Memory B cell (primary cell): ENCODE data around the gene CX3CL1.

Experiments used
- ATAC-seq: fragments of 150-1000 bp; cut with Tn5 transposase; 2 replicates; pipeline ENCODE4 v1.10.0; 2021; ENCODE audit warnings: low read depth, mild to moderate bottlenecking, moderate library complexity
- DNase-seq, 2 donors: peaks; one replicate each; pipeline ENCODE4 v3.0.0; 2022; ENCODE audit warnings: low spot score in 2 of 2
- H3K27ac Mint-ChIP-seq: one replicate; pipeline ENCODE4 v1.8.0; 2022; ENCODE audit warnings: mild to moderate bottlenecking, moderate library complexity, mixed read lengths
- H3K27me3 Mint-ChIP-seq: one replicate; pipeline ENCODE4 v1.8.0; 2022; ENCODE audit warnings: mixed read lengths
- H3K36me3 Mint-ChIP-seq: one replicate; pipeline ENCODE4 v1.8.0; 2022; ENCODE audit warnings: mild to moderate bottlenecking, mixed read lengths
- H3K4me1 Mint-ChIP-seq: one replicate; pipeline ENCODE4 v1.8.0; 2022; ENCODE audit warnings: mixed read lengths
- H3K4me3 Mint-ChIP-seq: one replicate; pipeline ENCODE4 v1.8.0; 2022; ENCODE audit warnings: mild to moderate bottlenecking, moderate library complexity, mixed read lengths
- H3K9me3 Mint-ChIP-seq: one replicate; pipeline ENCODE4 v1.8.0; 2022; ENCODE audit warnings: mixed read lengths

The CX3CL1 gene

DNA sequence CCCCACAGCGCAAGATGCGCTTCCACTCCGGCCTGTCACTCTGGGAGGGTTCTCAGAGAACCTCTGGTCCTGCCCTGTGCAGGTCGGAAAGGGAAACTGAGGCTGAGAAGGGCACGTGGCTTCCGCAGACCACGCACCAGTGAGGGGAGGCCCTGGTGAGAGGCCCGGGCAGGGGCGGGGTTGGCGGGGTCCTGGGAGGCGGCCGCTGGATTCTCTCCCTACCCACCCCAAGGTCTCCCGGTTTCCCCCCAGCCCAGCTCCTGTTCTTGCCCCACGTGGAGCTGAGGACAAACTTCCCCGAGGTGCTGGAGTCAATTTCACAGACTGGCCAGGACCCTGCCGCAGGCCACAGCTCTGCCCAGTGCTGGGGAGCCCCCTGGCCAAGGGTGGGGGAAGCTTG, 43.8 kb downstream of the CX3CL1 start:
- ATAC-seq (no peak), DNase-seq (no peak)
- no peaks in the 10 kb centered on the region for H3K9me3 Mint-ChIP-seq
- H3K4me1 Mint-ChIP-seq: peaks cover 38% of the 10 kb centered on the region
- peak overlapping the region; percentile 83 for H3K27ac Mint-ChIP-seq
- no peak overlapping the region for H3K4me3 Mint-ChIP-seq
- H3K36me3 Mint-ChIP-seq: no peaks in the 10 kb centered on the region
- H3K27me3 Mint-ChIP-seq: no peaks in the 10 kb centered on the region

DNA sequence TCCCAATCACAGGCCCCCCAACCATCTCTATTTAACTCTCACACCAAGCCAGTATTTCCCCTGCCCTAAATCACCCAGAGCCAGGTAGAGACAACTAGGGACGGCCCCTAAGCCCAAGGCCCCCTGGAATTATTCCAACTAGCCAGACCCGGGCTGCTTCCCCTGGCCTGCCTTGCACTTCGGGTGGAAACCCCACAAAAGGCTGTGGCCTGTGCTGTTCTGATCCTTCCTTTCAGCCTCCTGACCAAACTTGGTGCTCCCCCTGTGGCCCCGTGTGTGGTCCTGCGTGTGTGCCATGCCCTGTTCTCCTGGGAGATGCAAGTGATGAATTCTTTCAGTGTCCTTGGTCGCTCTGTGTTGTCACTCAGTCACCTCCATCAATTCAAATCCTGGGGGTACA, 47.2 kb downstream of the CX3CL1 start:
- no peak for ATAC-seq
- DNase-seq: no peak
- no peak overlapping the region for H3K4me3 Mint-ChIP-seq
- no peaks in the 10 kb centered on the region for H3K9me3 Mint-ChIP-seq
- H3K4me1 Mint-ChIP-seq: peaks cover 27% of the 10 kb centered on the region
- no peaks in the 10 kb centered on the region for H3K27me3 Mint-ChIP-seq
- H3K27ac Mint-ChIP-seq: no peak overlapping the region
- no peaks in the 10 kb centered on the region for H3K36me3 Mint-ChIP-seq

DNA sequence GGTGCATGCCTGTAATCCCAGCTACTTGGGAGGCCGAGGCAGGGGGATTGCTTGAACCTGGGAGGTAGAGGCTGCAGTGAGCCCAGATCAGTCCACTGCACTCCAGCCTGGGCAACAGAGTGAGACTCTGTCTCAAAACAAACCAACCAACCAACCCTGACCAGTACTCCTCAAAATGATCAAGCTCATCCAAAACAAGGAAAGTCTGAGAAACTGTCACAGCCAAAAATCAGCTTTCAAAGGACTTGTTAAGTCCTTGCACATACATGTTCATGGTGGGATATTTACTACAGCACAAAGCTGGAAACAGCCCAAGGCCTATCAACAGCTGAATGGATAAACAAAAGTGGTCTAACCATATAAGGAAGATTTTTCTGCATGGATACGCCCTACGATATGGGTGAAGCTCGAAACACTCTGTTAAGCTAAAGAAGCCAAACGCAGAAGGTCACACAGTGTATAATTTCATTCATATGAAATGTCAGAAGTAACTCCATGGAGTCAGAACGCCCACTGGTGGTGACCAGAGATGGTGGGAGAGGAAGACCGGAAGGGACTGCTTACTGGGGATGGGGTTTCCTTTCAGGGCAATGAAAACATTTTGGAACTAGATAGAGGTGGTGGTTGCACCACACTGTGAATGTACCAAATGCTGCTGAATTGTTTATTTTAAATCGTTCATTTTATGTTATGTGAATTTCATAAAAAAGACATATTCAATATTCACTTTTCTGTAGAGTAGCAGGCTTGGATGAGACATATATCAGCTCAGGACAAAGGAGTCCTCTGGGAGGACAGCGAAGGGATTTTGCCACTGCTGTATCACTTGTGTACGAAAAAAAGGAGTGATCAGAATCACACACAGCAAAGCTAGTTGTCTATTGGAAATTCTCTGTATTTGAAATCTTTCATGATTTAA, 50.0 kb downstream of the CX3CL1 start:
- H3K4me3 Mint-ChIP-seq: no peak overlapping the region
- no peak for ATAC-seq
- DNase-seq: no peak

GRCh38 chr16:57423152-57423551, 50.9 kb downstream of the CX3CL1 start:
- ATAC-seq (no peak), DNase-seq (no peak)
- H3K36me3 Mint-ChIP-seq: peaks cover 8% of the 10 kb centered on the region
- H3K27ac Mint-ChIP-seq: no peak overlapping the region
- H3K27me3 Mint-ChIP-seq: no peaks in the 10 kb centered on the region
- no peak overlapping the region for H3K4me3 Mint-ChIP-seq
- peaks cover 11% of the 10 kb centered on the region for H3K4me1 Mint-ChIP-seq
- no peaks in the 10 kb centered on the region for H3K9me3 Mint-ChIP-seq

More for the DNA sequence above, 50.0 kb downstream of the CX3CL1 start:
- Mint-ChIP-seq H3K27me3 (no peaks in the 10 kb centered on the region), H3K4me1 (peaks cover 14% of the 10 kb centered on the region), H3K9me3 (no peaks in the 10 kb centered on the region), H3K27ac (peak overlapping the region; percentile 40), H3K36me3 (peaks cover 2% of the 10 kb centered on the region)

DNA sequence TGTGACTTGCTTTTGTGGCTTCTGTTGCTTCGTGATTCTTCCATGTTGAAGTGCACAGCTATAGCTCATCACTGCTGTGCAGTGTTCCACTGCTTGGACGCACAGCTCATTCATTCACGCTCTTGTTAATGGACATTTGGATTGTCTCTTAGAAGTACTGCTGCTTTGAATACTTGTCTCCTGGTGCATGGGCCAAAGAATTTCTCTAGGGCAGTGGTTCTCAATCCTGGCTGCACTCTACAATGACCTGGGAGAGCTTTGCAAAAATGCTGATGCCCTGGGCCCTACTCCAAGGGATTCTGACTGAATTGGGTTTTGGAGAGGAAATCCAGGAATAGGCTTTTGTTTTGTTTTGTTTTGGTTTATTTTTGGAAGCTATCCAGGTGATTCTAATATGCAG, 52.3 kb downstream of the CX3CL1 start:
- Mint-ChIP-seq H3K4me1 (peaks cover 4% of the 10 kb centered on the region), H3K9me3 (no peaks in the 10 kb centered on the region), H3K27ac (no peak overlapping the region), H3K36me3 (peaks cover 18% of the 10 kb centered on the region), H3K4me3 (no peak overlapping the region), H3K27me3 (no peaks in the 10 kb centered on the region)
- ATAC-seq (no peak), DNase-seq (no peak)

DNA sequence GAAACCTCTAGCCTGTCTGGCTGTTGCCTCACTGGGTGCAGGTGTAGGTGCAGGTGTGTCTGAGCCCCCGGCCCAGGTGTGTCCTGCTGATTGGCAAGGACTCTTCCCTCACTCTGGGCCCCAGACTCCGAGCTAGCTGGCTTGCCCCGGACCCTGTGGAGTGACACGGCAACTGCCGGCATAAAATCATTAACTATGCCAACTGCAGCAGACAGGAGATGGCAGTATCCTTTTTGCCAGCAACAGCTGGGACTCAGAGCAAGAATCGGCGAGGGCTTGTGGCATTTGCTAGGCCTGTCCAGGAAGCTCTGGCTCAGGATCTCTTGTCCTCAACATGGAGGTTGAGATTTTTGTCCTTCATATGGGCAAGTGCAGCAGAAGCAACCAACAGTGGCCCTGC, 54.1 kb downstream of the CX3CL1 start:
- Mint-ChIP-seq H3K36me3 (peaks cover 32% of the 10 kb centered on the region), H3K27ac (no peak overlapping the region), H3K4me3 (no peak overlapping the region), H3K9me3 (no peaks in the 10 kb centered on the region), H3K4me1 (peaks cover 3% of the 10 kb centered on the region), H3K27me3 (no peaks in the 10 kb centered on the region)
- ATAC-seq (no peak), DNase-seq (no peak)

GRCh38 chr16:57427307-57427706, 55.0 kb downstream of the CX3CL1 start:
- Mint-ChIP-seq H3K27me3 (no peaks in the 10 kb centered on the region), H3K4me1 (peaks cover 2% of the 10 kb centered on the region), H3K9me3 (no peaks in the 10 kb centered on the region), H3K4me3 (no peak overlapping the region), H3K27ac (no peak overlapping the region), H3K36me3 (peaks cover 35% of the 10 kb centered on the region)
- ATAC-seq (no peak), DNase-seq (no peak)

DNA sequence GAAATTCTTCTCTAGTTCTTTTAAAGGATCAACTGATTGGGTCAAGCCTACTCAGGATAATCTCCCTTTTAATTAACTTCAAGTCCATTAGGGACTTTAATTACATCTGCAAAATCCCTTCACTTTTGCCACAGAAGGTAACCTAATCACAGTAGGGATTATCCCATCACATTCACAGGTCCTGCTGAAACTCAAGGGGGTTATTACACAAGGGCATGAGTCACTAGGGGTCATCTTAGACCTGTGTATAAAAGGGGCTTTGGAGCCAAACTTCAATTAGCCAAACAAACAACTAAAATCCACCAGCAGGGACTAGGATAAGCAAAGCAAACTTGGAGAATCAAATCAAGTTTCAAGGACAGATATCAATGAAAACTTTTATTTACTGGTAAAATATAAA, 55.5 kb downstream of the CX3CL1 start:
- DNase-seq (no peak), ATAC-seq (no peak)
- Mint-ChIP-seq H3K4me1 (no peaks in the 10 kb centered on the region), H3K36me3 (peaks cover 36% of the 10 kb centered on the region), H3K27me3 (no peaks in the 10 kb centered on the region), H3K9me3 (no peaks in the 10 kb centered on the region), H3K27ac (no peak overlapping the region), H3K4me3 (no peak overlapping the region)

GRCh38 chr16:57430955-57431354, 58.7 kb downstream of the CX3CL1 start:
- Mint-ChIP-seq H3K27ac (no peak overlapping the region), H3K27me3 (no peaks in the 10 kb centered on the region), H3K9me3 (no peaks in the 10 kb centered on the region), H3K4me1 (no peaks in the 10 kb centered on the region), H3K4me3 (no peak overlapping the region), H3K36me3 (peaks cover 50% of the 10 kb centered on the region)
- ATAC-seq (no peak), DNase-seq (no peak)

GRCh38 chr16:57432505-57432904, 60.2 kb downstream of the CX3CL1 start:
- no peak for ATAC-seq
- no peak overlapping the region for H3K27ac Mint-ChIP-seq
- no peak overlapping the region for H3K4me3 Mint-ChIP-seq
- H3K4me1 Mint-ChIP-seq: no peaks in the 10 kb centered on the region
- no peak for DNase-seq
- no peaks in the 10 kb centered on the region for H3K27me3 Mint-ChIP-seq
- peaks cover 48% of the 10 kb centered on the region for H3K36me3 Mint-ChIP-seq
- H3K9me3 Mint-ChIP-seq: no peaks in the 10 kb centered on the region

GRCh38 chr16:57432989-57433388, 60.7 kb downstream of the CX3CL1 start:
- Mint-ChIP-seq H3K9me3 (no peaks in the 10 kb centered on the region), H3K4me3 (no peak overlapping the region), H3K27me3 (no peaks in the 10 kb centered on the region), H3K4me1 (no peaks in the 10 kb centered on the region), H3K27ac (no peak overlapping the region), H3K36me3 (peaks cover 44% of the 10 kb centered on the region)
- DNase-seq (no peak), ATAC-seq (no peak)

DNA sequence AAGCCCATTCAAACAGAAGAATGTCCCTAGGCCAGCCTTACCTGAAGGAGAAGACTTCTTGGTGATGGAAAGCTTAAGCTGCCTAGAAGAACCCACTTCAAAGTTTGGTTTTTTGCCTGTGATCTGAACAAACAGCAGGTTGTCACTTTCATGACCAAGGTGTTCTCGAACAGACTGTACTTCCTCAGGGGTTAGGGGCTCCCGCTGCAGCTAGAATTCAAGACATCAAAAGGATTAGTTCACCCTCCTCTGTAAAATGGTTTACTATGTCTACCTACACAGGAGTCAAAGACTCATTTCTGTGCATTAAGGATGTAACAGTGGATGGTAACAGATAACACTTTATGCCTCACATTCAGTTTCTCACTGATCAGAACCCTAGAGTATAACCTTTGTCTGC, 61.7 kb downstream of the CX3CL1 start:
- peak overlapping the region; percentile 47 for H3K27ac Mint-ChIP-seq
- H3K27me3 Mint-ChIP-seq: no peaks in the 10 kb centered on the region
- DNase-seq (no peak), ATAC-seq (no peak)
- no peak overlapping the region for H3K4me3 Mint-ChIP-seq
- H3K9me3 Mint-ChIP-seq: no peaks in the 10 kb centered on the region
- H3K4me1 Mint-ChIP-seq: no peaks in the 10 kb centered on the region
- H3K36me3 Mint-ChIP-seq: peaks cover 41% of the 10 kb centered on the region
